Lower lobe of right lung (tissue), 2 donors: ENCODE data around the gene NSFL1C. TPM values are rescaled to one million over a fixed set of nuclear protein-coding genes. Genes with fewer than 3 reads are reported as not detected.

ENCODE experiments used
- ATAC-seq, 2 donors: fragments of 200-7000 bp; cut with Tn5 transposase; one replicate each; pipeline ENCODE4 v1.9.1; 2020 to 2022; ENCODE audit warnings: mild to moderate bottlenecking in 2 of 2, moderate library complexity in 2 of 2
- DNase-seq: peaks from one replicate; pipeline ENCODE4 v3.0.0-alpha.2; 2020
- H3K27ac ChIP-seq: fragments of 200-600 bp; one replicate; pipeline ENCODE4 v1.8.0; 2022
- H3K27me3 ChIP-seq: fragments of 200-600 bp; one replicate; pipeline ENCODE4 v1.8.0; 2022; ENCODE audit warnings: low read depth
- H3K36me3 ChIP-seq: fragments of 200-600 bp; one replicate; pipeline ENCODE4 v1.8.0; 2022; ENCODE audit warnings: mild to moderate bottlenecking
- H3K4me1 ChIP-seq: fragments of 200-600 bp; one replicate; pipeline ENCODE4 v1.8.0; 2022
- H3K4me3 ChIP-seq: fragments of 200-600 bp; one replicate; pipeline ENCODE4 v1.8.0; 2022; ENCODE audit warnings: mild to moderate bottlenecking
- H3K9me3 ChIP-seq: fragments of 200-600 bp; one replicate; pipeline ENCODE4 v1.8.0; 2022
- CTCF ChIP-seq: fragments of 200-600 bp; IDR thresholded peaks from one replicate; pipeline ENCODE4 v1.8.0; 2022; ENCODE audit warnings: antibody characterized with exemption, mild to moderate bottlenecking
- intact Hi-C: fragments of 100-400 bp; cut with DNase I; formaldehyde crosslinking; loops from one replicate; pipeline ENCODE4 v1.11.0; 2022
- total RNA-seq: library from RNA; stranded (reverse); fragmentation: NEBNext Ultra II Directional; extraction: Animal tissue kit (Norgen Biotek cat#: 25700); gene quantifications from one replicate; pipeline ENCODE4 v1.2.1, GENCODE V29; 2021
- donor health status: DM: no; HTN: yes; CAD: no; lungs with severe emphysema.

Gene NSFL1C
- total RNA-seq, 1 donor from 2014 or later: 73.8 TPM

DNA sequence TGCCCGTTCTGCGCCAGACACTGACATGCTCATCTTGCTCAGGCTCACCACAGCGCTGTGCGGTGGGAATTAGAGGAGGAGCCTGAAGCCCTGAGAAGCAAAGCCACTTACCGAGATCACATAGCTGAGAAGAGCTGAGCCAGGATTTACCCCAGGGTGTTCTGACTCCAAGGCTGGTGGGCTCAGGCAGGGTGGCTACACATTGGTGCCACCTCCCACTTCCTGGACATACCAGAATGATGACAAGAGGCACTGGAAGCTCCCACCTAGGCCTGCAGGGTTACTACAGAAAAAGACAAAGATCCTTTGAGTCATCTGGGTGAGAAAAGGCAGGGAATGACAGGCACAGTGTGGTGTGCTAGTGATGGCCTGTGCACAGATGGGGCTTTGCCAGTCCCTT lies 49.4 kb downstream of the NSFL1C start:
- Histone ChIP-seq H3K27me3 (no peaks in the 10 kb centered on the region), H3K27ac (no peak overlapping the region), H3K36me3 (no peaks in the 10 kb centered on the region), H3K4me3 (no peak overlapping the region), H3K4me1 (no peaks in the 10 kb centered on the region), H3K9me3 (no peaks in the 10 kb centered on the region)
- no peak for DNase-seq
- TF ChIP-seq CTCF: no peak
- intact Hi-C loops: no loop called here
- ATAC-seq: no peak

- H3K36me3 ChIP-seq: no peaks in the 10 kb centered on the region
- no peaks in the 10 kb centered on the region for H3K4me1 ChIP-seq
- intact Hi-C loops: no loop called here
- H3K27ac ChIP-seq: no peak overlapping the region
- no peak for TF ChIP-seq CTCF
- peak; percentile 21 to 31 for ATAC-seq
- H3K9me3 ChIP-seq: no peaks in the 10 kb centered on the region
- no peaks in the 10 kb centered on the region for H3K27me3 ChIP-seq
- no peak for DNase-seq
- no peak overlapping the region for H3K4me3 ChIP-seq
Measured at GRCh38 chr20:1415667-1416468, 50.8 kb downstream of the NSFL1C start.

GRCh38 chr20:1414982-1415381 lies 51.7 kb downstream of the NSFL1C start:
- H3K9me3 ChIP-seq: no peaks in the 10 kb centered on the region
- intact Hi-C loops: no loop called here
- no peaks in the 10 kb centered on the region for H3K36me3 ChIP-seq
- H3K4me1 ChIP-seq: no peaks in the 10 kb centered on the region
- DNase-seq: no peak
- no peak for ATAC-seq
- TF ChIP-seq CTCF: no peak
- no peak overlapping the region for H3K4me3 ChIP-seq
- no peaks in the 10 kb centered on the region for H3K27me3 ChIP-seq
- H3K27ac ChIP-seq: no peak overlapping the region

DNA sequence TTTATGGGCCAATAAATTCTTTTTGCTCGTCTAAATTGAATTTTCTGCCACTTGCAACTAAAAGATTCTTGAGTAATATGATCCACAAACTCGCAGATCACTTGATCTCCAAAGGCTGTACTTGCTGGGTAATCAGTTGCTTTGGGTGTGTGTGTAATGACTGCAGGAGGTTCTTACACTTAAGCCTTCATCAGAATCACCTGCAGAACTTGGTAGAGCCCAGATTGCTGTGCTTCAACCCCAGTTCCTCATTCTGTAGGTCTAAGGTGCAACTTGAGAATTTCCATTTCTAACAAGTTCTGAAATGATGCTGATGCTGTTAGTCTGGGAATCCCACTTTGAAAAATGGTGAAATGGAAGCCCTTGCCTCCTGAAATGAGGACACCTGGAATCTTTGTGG lies 60.8 kb downstream of the NSFL1C start:
- Histone ChIP-seq H3K4me1 (no peaks in the 10 kb centered on the region), H3K36me3 (no peaks in the 10 kb centered on the region), H3K9me3 (no peaks in the 10 kb centered on the region), H3K4me3 (no peak overlapping the region), H3K27me3 (no peaks in the 10 kb centered on the region), H3K27ac (no peak overlapping the region)
- DNase-seq (no peak), ATAC-seq (no peak)
- intact Hi-C loops: no loop called here
- no peak for TF ChIP-seq CTCF

- Histone ChIP-seq H3K27ac (no peak overlapping the region), H3K4me1 (no peaks in the 10 kb centered on the region), H3K9me3 (no peaks in the 10 kb centered on the region), H3K27me3 (no peaks in the 10 kb centered on the region), H3K36me3 (no peaks in the 10 kb centered on the region), H3K4me3 (no peak overlapping the region)
- TF ChIP-seq CTCF: no peak
- intact Hi-C loops: no loop called here
- DNase-seq (no peak), ATAC-seq (no peak)
Measured at GRCh38 chr20:1403624-1404023, 63.0 kb downstream of the NSFL1C start.
